Measurements from ENCODE around the gene NOS3. TPM values are rescaled to one million over a fixed set of nuclear protein-coding genes. Genes with fewer than 3 reads are reported as not detected.
A peak's percentile ranks its signal among the peaks of the same experiment; 100 is the strongest.

NOS3 gene
- 0.29 and 0.60 TPM in 2 replicates for total RNA-seq (2014; rRNA removed; shearing (Covaris generic))

DNA sequence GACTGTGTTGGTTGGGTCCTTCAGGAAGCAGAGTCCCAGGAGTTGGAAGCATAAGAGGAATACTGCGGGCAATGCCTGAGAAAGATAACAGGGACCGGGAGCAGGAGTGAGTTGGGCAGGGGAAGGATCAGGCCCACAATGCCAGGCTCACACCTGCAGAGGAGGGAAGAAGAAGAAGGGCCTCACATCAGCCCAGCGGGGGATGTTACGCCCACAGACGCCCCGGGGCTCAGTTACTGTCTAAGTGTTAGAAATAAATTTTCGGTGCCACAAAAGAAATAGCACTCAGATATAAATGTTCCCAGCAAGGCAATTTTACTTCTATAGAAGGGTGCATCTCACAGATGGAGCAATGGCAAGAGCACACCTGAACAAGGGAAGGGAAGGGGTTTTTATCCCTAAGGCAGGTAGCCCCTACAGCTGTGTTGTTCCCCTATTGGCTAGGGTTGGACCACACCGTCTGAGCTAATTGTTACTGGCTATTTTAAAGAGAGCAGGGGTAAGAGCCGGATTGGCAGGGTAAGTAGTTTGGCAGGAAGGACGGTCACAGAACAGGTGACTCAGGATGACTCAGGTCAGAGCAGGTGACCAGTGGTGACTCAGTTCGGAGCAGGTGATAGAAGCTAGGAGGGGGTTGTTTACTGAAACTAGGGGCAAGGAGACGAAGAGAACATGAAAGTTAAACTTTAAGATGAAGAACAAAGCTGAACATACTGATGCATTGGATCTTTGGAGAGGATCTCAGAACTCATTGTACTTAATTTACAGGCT, at the start of gene NOS3:
Gene NOS3 (plus strand): TSS at position 602 of the 771 bp plus-strand sequence. CDS start 2,787 bp downstream, outside the sequence.
- no peak for DNase-seq (ENCODE audit: low spot score)

DNA sequence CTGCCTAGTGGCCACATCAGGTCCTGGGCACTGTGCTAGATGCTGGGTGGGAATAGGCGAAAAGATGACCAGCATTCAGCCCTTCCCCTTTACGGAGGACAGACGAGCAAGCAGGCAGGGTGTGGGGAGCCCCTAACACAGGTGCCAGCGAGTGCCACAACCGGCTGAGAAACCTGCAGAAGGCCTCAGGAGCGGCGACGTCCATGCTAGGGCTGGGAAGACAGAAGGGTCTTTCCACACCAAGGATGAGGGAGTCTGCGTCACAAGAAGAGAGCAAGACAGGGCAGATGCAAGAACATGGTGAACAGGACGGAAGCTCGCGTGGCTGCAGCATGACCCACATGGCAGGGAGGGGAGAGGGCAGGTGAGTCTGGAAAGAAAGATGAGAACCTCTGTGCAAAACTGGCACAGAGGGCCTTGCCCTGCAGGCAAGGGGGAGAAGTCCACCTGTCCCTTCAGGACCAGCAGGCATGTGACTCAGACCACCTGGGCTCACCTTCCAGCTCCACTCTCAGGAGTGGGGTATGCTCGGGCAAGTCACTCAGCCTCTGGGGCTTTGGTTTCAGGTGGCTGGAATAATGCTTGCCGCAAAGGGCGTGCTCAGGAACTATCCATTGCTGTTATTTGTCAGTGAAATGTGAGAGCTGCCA, 49.3 kb upstream of the NOS3 start:
- no peak for DNase-seq (ENCODE audit: low spot score)

DNA sequence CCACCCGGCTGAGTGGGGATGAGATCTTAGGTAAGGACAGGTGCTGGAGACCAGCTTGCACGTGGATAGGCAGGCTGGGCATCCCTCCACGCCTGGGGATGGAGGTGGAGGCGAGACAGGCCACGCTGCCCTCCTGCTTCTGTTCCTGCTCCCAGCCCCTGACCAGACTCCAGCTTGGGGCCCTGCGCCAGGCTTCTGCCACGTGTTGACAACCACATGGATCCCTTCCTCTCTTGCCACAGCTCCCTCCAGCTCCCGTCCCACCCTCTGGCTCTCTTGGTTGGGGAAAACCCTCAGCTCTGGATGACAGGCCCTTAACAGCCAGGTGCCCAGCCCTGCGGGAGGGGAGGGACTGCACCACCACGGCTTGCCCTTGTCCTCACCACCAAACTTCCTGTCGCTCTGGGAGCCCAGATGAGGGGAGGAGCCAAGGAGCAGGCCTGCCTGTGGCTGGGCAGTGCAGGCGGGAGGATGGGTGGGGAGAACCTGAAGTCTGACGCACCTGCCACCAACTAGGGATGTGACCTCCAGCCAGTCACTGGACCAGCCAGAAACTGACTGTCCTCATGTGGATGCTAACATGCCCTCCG, 48.7 kb upstream of the NOS3 start:
- peak; percentile 62 for DNase-seq (ENCODE audit: low spot score)

GRCh38 chr7:150942591-150943452, 48.0 kb upstream of the NOS3 start:
- no peak for DNase-seq (ENCODE audit: low spot score)

- no peak for DNase-seq (ENCODE audit: low spot score)
These were observed 47.4 kb upstream of the NOS3 start for GRCh38 chr7:150943453-150943814.

- no peak for DNase-seq (ENCODE audit: low spot score)
These were observed 46.5 kb upstream of the NOS3 start for GRCh38 chr7:150944066-150945042.

DNA sequence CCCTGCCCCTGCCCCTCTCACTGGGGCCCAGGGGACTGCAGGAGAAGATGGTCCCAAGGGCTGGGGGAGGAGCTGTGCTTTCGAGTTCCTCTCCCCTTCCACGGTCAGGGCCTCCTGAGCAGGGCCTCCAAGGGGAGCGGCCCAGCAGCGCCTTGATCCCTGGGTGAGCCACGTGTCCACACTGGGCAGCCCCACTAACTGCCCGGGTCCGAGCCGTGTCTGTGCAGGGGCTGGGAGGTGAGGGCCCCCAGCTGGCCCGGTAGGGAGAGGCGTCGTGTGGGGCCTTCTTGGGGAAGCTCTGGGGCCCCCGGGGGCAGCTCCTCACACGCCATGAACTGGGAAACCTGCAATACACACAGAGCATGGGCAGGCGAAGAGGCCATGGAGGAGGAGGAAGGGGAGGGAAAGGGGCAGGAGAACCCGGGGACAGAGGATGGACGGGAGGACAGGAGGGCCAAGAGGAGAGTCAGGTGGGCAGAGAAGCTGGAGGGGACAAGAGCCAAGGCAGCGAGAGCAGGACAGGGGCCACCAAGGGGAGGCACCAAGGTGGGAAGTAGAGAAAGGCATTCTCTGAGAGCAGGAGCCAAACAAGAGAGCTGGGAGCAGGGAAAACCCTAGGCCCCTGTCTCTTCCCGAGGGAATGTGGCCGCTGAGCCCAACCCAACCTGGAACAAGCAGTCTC, 45.5 kb upstream of the NOS3 start:
- no peak for DNase-seq (ENCODE audit: low spot score)

DNA sequence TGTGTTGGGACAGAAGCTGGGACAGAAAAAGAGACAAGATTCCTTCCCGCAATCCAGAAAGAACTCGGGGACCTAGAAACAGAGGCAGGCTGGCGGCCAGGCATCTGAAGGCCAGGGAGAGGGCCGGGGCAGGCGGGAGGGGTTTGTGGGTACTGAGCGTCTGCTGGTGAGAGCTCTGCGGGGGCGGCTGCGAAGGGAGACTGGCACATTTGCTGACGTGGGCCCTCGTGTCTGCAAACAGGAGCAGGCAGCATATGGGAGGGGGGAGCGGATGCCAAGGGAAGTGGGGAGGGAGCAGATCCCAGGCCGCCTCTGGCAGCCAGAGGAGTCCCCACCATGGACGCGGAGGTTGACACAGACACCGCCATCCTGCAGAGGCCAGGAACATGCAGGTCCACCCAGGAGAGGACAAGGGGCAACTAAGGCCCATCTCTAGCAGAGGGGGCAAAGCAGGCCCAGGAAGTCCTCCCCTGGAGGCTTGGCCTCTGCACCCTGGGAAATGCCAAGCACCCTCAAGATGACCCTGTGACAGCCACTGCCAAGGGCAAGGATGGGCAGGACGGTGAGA, 44.9 kb upstream of the NOS3 start:
- DNase-seq (ENCODE audit: low spot score), result no peak

GRCh38 chr7:150946421-150947240, 44.2 kb upstream of the NOS3 start:
- no peak for DNase-seq (ENCODE audit: low spot score)

GRCh38 chr7:150947241-150947745, 43.5 kb upstream of the NOS3 start:
- no peak for DNase-seq (ENCODE audit: low spot score)

DNA sequence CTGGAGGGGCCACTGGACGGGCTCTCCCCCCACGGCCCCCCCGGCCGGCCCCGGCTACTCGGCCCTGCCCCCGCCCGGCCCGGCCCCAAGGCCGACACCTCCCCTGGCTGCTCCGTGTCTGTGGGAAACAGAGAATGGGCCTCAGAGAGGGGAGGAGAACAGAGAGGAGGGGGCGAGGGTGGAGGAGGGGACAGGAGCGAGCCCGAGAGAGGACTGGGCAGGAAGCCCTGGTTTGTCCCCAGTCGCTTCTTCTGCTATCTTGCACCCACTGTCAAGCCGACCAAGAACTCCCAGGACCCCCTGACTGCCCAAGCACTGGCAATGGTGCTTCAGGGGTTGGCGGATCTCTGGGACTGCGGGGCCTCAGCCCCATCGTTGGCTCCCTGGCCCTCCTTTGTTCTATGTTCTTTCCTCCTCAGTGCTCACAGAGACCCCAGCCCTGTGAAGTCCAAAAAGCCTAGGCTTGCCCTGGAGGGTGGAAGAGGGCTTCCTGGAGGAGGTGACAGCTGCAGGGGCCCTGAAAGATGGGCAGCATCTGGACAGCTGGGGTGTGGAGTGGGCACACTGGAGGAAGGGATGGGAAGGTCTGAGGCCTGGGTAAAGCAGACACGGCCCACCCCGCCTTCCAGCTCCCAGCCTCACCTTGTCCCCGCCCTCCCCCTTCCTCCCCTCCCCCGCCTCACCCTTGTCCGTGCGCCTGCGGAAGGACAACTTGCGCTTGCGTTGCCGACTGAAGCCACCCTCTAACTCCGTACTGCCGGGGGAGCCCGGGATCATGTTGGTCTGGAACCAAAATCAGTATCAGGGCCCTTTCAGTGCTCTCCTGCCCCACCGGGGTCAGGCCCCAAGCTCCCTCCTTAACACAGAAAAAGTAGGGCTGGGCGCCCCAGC, 42.8 kb upstream of the NOS3 start:
- DNase-seq (ENCODE audit: low spot score), result no peak

DNA sequence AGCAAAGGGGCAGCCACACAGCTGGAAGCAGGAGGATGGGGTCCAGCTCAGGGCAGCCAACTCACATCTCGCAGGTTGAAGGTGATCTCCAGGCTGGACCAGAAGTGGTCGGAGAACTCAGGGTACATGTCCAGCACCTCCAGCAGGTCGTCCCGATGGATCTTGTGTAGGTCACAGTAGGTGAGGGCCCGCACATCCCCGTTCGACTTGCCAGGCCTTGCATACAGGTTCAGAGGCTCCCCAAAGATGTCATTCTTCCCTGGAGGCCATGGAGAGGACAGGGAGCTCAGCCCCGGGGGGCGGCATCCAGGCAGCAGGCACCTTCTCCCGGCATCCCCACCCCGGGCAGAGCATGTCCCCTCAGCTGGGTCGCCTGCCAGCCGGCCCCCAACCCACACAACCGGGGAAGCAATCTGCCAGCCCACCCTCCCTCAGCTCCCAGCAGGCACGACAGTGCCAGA, 42.0 kb upstream of the NOS3 start:
- DNase-seq (ENCODE audit: low spot score), result no peak

- no peak for DNase-seq (ENCODE audit: low spot score)
These were observed 41.3 kb upstream of the NOS3 start for GRCh38 chr7:150949564-150949963.

DNA sequence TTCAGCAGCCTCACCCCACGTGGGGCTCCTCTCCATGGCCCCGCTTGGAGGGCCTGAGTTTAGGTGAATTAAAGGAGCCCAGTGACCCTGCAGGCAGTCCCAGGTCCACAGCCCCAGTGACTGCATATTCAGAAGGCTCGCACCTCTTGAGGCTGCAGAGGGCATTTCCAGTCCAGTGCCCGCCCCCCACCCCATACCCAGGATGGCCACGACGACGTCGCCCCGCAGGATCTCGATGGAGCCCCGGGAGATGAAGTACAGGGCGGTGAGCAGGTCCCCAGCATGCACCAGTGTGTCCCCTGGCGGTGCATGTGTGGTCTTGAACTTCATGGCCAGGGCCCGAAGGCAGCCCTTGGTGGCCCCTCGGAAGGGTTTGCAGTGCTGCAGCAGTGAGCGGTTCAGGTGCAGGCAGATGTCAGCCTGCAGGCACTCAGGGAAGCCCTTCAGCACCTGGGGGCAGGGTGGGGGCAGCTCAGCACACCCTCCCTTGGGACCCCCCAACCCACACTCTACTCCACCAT, 40.8 kb upstream of the NOS3 start:
- no peak for DNase-seq (ENCODE audit: low spot score)

GRCh38 chr7:150950496-150951180, 40.2 kb upstream of the NOS3 start:
- DNase-seq (ENCODE audit: low spot score), result no peak

GRCh38 chr7:150951181-150951520, 39.7 kb upstream of the NOS3 start:
- no peak for DNase-seq (ENCODE audit: low spot score)

DNA sequence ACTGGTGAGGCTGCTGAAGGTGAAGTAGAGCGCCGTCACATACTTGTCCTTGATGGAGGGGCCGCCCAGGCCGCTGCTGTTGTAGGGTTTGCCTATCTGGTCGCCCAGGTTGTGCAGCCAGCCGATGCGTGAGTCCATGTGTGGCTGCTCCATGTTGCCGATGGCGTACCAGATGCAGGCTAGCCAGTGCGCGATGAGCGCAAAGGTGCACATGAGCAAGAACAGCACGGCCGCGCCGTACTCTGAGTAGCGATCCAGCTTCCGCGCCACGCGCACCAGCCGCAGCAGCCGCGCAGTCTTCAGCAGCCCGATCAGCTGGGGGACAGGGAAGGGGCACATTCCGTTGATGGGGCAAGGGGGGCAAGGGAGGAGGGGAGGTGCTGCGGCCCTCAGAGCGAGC, 39.3 kb upstream of the NOS3 start:
- DNase-seq (ENCODE audit: low spot score), result no peak
